ENCODE results near the gene AKIRIN1.

AKIRIN1 gene

GRCh38 chr1:39047374-39048229, 56.5 kb downstream of the AKIRIN1 start:
- TF ChIP-seq CTCF (IDR thresholded peaks at IDR 0.05): no peak

GRCh38 chr1:39048745-39049370, 57.8 kb downstream of the AKIRIN1 start:
- TF ChIP-seq CTCF (IDR thresholded peaks at IDR 0.05): no peak

GRCh38 chr1:39050001-39050400, 58.9 kb downstream of the AKIRIN1 start:
- no peak for TF ChIP-seq CTCF (IDR thresholded peaks at IDR 0.05)

GRCh38 chr1:39051193-39051850, 60.2 kb downstream of the AKIRIN1 start:
- TF ChIP-seq CTCF (IDR thresholded peaks at IDR 0.05): peak; percentile 15; the same call in 1 of the 2 replicates

- no peak for TF ChIP-seq CTCF (IDR thresholded peaks at IDR 0.05)
These were observed 60.9 kb downstream of the AKIRIN1 start for GRCh38 chr1:39051956-39052355.
